Measurements from ENCODE around the gene TMC5. TPM values are rescaled to one million over a fixed set of nuclear protein-coding genes. Genes with fewer than 3 reads are reported as not detected.

TMC5 gene
- total and polyA plus RNA-seq, 2 of the 4 experiments (the other 2 are of a cell fraction), result not detected

DNA sequence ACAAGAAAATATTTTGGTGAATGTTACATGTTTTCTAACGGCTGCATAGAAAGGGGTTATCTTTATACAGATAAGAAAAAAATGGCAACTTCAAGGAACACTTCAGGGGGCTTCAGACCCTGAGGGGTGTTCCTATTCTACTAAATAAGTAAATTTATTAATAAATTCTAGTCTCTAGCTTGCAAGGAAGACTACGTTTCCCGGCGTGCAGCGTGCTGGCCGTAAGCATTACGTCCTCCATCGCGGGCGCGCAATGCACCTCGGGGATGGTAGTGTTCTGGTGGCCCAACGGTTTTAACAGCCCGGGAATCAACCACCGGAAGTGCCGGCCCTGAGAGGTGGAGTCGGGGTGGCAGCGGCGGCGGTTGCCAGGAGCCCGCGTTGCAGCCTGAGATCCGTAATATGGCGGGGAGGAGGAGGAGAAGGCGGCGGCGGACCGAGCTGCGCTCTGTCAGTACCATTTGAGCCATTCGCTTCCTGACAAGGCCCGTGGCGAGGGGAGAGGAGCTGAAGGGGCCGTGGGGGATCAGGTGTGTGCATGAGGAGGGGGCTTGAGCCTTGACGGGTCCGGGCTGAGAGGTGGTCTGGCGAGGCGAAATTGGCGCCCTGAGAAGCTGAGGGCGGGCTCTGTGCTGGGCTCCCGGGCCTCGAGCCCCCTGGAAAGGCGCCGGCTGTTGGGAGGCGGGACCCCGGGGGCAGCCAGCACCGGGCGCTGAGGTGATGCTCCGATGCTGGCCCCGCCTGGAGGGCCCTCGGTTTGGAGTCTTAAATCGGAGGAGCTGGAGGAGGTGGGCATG, 106.1 kb downstream of the TMC5 start, which contains the start of gene CCP110:
TSS of gene CCP110 (plus strand) at position 384 of the 797 bp plus-strand sequence. CDS start 3,940 bp downstream, outside the sequence.
- Histone ChIP-seq H3K9ac (ENCODE audit: low read depth, low read length) (peak within 1 kb of the TSS; percentile 76), H3K56ac (ENCODE audit: extremely low read depth, insufficient read depth, low read length) (peak within 1 kb of the TSS; percentile 39; the same call in 1 of the 2 replicates), H3K4me2 (ENCODE audit: low read depth, low read length) (peak within 1 kb of the TSS; percentile 78), H2BK15ac (ENCODE audit: low read depth, low read length) (no peak within 1 kb of the TSS), H3K36me3 (ENCODE audit: control insufficient read depth, insufficient read depth, low read length) (peaks cover 3% of the 10 kb centered on the region; the same call in 1 of the 2 replicates), H3K9me3 (ENCODE audit: control insufficient read depth, insufficient read depth, low read length) (no peaks in the 10 kb centered on the region), H2BK120ac (ENCODE audit: low read depth, low read length) (no peak within 1 kb of the TSS), H4K91ac (ENCODE audit: insufficient read depth, low read depth, low read length) (peak within 1 kb of the TSS; percentile 54; the same call in 1 of the 2 replicates), H3K23ac (ENCODE audit: low read depth, low read length) (peak within 1 kb of the TSS; percentile 80), H2AFZ (replicated peaks; ENCODE audit: low read length, poor library complexity) (peak within 1 kb of the TSS; percentile 99), H2AK5ac (ENCODE audit: low read depth, low read length) (no peak within 1 kb of the TSS), H3K14ac (replicated peaks; ENCODE audit: low read depth, low read length) (peak within 1 kb of the TSS; percentile 57), H2BK20ac (ENCODE audit: low read depth, low read length) (no peak within 1 kb of the TSS), H3K27me3 (ENCODE audit: control insufficient read depth, insufficient read depth, low read length) (no peaks in the 10 kb centered on the region), H3K79me1 (ENCODE audit: low read depth in 1 of 2, low read length in 2 of 2) (peaks cover 25 to 58% of the 10 kb centered on the region in 2 experiments), H4K20me1 (ENCODE audit: insufficient read depth, low read length) (no peaks in the 10 kb centered on the region), H3K18ac (ENCODE audit: low read depth, low read length) (no peak within 1 kb of the TSS), H4K8ac (ENCODE audit: low read depth in 2 of 2, low read length in 2 of 2) (peak within 1 kb of the TSS; percentile 27 to 55; a peak in 3 of 4 replicates), H3K27ac (ENCODE audit: insufficient read depth, low read length) (peak within 1 kb of the TSS; percentile 68; the same call in 1 of the 2 replicates), H3K9me1 (ENCODE audit: insufficient read depth, low read length) (peaks cover 5% of the 10 kb centered on the region), H4K5ac (ENCODE audit: low read depth, low read length) (no peak within 1 kb of the TSS), H3K4ac (ENCODE audit: low read depth, low read length) (no peak within 1 kb of the TSS), H3K4me1 (ENCODE audit: control insufficient read depth, insufficient read depth, low read length) (peaks cover 3% of the 10 kb centered on the region; the same call in 1 of the 2 replicates), H2AK9ac (replicated peaks; ENCODE audit: low read depth, low read length, poor library complexity) (peak within 1 kb of the TSS; percentile 98), H3K4me3 (ENCODE audit: insufficient read depth, low read depth, low read length) (peak within 1 kb of the TSS; percentile 86), H2BK5ac (ENCODE audit: low read depth, low read length, poor library complexity, severe bottlenecking) (no peak within 1 kb of the TSS)
- ATAC-seq (ENCODE audit: low read depth) (peak; percentile 84), DNase-seq (peak; percentile 96)
- intact Hi-C loops (cut with micrococcal nuclease) (loop anchor here (2.0 to 5.0 kb wide), 3 partner anchors 31 to 436 kb away; partner anchors contain the start of genes ITPRIPL2 and VPS35L), in situ Hi-C loops (cut with MboI; ENCODE audit: low sequenced_read_pairs) (no loop called here), dilution Hi-C loops (cut with HindIII; ENCODE audit: low sequenced_read_pairs, unreplicated experiment) (no loop called here)
- no TSS peak for BruUV-seq (replicated peaks)
- CTCF ChIA-PET, result interaction anchor here (1.0 kb wide), 1 partner anchor 21 kb away, joined by 3 read pairs; no protein-coding TSS in a partner anchor
- POLR2A ChIA-PET (ENCODE audit: unreplicated experiment), result interaction anchor here (0.6 kb wide), 1 partner anchor 724 kb away, joined by 3 read pairs; no protein-coding TSS in a partner anchor
- WGBS, 2 experiments (ENCODE audit: extremely low coverage in 2 of 2, insufficient read length in 1 of 2), result 0% methylated on average over 14 of the region's 51 CpGs; no CpG with 5 or more reads in 1 of the 2 experiments
- no peak for TF ChIP-seq BHLHE40 (IDR thresholded peaks at IDR 0.05; ENCODE audit: low read depth, low read length)
- TF ChIP-seq MXI1 (IDR thresholded peaks at IDR 0.05; ENCODE audit: borderline replicate concordance, low read depth, low read length), result peak; percentile 77; the same call in 1 of the 2 replicates
- TF ChIP-seq POLR2A (IDR thresholded peaks at IDR 0.05; ENCODE audit: low read depth, low read length), result peak; percentile 46; the same call in 1 of the 2 replicates
- TF ChIP-seq ELK1 (IDR thresholded peaks at IDR 0.05; ENCODE audit: borderline replicate concordance, low read depth, low read length), result 0 out of 2 replicates have a peak, but pooled peaks have one; percentile 24
- TF ChIP-seq, protein P1, sequence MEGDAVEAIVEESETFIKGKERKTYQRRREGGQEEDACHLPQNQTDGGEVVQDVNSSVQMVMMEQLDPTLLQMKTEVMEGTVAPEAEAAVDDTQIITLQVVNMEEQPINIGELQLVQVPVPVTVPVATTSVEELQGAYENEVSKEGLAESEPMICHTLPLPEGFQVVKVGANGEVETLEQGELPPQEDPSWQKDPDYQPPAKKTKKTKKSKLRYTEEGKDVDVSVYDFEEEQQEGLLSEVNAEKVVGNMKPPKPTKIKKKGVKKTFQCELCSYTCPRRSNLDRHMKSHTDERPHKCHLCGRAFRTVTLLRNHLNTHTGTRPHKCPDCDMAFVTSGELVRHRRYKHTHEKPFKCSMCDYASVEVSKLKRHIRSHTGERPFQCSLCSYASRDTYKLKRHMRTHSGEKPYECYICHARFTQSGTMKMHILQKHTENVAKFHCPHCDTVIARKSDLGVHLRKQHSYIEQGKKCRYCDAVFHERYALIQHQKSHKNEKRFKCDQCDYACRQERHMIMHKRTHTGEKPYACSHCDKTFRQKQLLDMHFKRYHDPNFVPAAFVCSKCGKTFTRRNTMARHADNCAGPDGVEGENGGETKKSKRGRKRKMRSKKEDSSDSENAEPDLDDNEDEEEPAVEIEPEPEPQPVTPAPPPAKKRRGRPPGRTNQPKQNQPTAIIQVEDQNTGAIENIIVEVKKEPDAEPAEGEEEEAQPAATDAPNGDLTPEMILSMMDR (conservative IDR thresholded peaks at IDR 0.05; ENCODE audit: low read depth, low read length), result no peak
- TF ChIP-seq, protein P2, sequence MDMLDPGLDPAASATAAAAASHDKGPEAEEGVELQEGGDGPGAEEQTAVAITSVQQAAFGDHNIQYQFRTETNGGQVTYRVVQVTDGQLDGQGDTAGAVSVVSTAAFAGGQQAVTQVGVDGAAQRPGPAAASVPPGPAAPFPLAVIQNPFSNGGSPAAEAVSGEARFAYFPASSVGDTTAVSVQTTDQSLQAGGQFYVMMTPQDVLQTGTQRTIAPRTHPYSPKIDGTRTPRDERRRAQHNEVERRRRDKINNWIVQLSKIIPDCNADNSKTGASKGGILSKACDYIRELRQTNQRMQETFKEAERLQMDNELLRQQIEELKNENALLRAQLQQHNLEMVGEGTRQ (IDR thresholded peaks at IDR 0.05; ENCODE audit: low read depth, low read length), result peak; percentile 13; the same call in 1 of the 2 replicates

Measured in IMR-90 (cell line).